GM23248 (cell line): ENCODE data around the gene PIGN.
"Not testable (repeated sequence)": the region's sequence is repeated elsewhere in the genome, so short reads cannot be mapped to it uniquely, and the experiment has no call there.

Source experiments
- EZH2 ChIP-seq: fragments of 200-600 bp; sonication (generic); IDR thresholded peaks from 2 replicates; pipeline ENCODE4 v1.6.1; 2018; ENCODE audit warnings: antibody characterized with exemption, mild to moderate bottlenecking; ENCODE audit not compliant: insufficient read depth, poor library complexity, severe bottlenecking
- EZH2phosphoT487 ChIP-seq: fragments of 200-600 bp; sonication (generic); IDR thresholded peaks from 2 replicates; pipeline ENCODE4 v1.6.1; 2018; ENCODE audit warnings: antibody characterized with exemption, moderate library complexity, mild to moderate bottlenecking, low read depth; ENCODE audit not compliant: insufficient read depth

DNA sequence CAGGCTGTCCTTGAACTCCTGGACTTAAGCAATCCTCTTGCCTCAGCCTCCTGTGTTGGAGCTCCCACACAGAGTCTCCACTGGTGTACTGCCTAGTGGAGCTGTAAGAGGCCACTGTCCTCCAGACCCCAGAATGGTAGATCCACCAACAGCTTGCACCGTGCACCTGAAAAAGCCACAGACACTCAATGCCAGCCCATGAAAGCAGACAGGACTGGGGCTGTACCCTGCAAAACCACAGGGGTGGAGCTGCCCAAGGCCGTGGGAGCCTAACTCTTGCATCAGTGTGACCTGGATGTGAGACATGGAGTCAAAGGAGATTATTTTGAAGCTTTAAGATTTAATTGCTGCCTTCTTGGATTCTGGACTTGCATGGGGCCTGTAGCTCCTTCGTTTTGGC lies 152.6 kb downstream of the PIGN start:
- TF ChIP-seq EZH2, EZH2phosphoT487: not testable (repeated sequence)
